GM19238 (cell line): ENCODE results near the gene SKI.
A peak's percentile ranks its signal among the peaks of the same experiment; 100 is the strongest.
"Not testable (repeated sequence)": the region's sequence is repeated elsewhere in the genome, so short reads cannot be mapped to it uniquely, and the experiment has no call there.

ENCODE experiments used
- DNase-seq: peaks from one replicate; pipeline ENCODE4 v3.0.0; 2011; ENCODE audit warnings: low spot score; ENCODE audit not compliant: insufficient read length

Gene SKI

GRCh38 chr1:2290595-2291510, 62.7 kb downstream of the SKI start:
- peak; percentile 67 for DNase-seq

- no peak for DNase-seq
Observed at GRCh38 chr1:2291577-2291976, 63.5 kb downstream of the SKI start.

GRCh38 chr1:2292725-2293450, 64.8 kb downstream of the SKI start:
- no peak for DNase-seq

- no peak for DNase-seq
Observed at GRCh38 chr1:2294033-2294724, 66.1 kb downstream of the SKI start.

- no peak for DNase-seq
Observed at GRCh38 chr1:2294725-2295078, 66.6 kb downstream of the SKI start.

- no peak for DNase-seq
Observed at GRCh38 chr1:2295526-2295925, 67.4 kb downstream of the SKI start.

GRCh38 chr1:2296211-2296610, 68.1 kb downstream of the SKI start:
- DNase-seq: not testable (repeated sequence)

GRCh38 chr1:2296614-2297013, 68.5 kb downstream of the SKI start:
- no peak for DNase-seq

GRCh38 chr1:2297246-2298011, 69.3 kb downstream of the SKI start:
- DNase-seq: no peak

- no peak for DNase-seq
Observed at GRCh38 chr1:2298685-2299084, 70.6 kb downstream of the SKI start.

GRCh38 chr1:2299131-2299627, 71.1 kb downstream of the SKI start:
- no peak for DNase-seq

- DNase-seq: peak; percentile 97
Observed at GRCh38 chr1:2300004-2300771, 72.1 kb downstream of the SKI start.

GRCh38 chr1:2300851-2301606, 72.9 kb downstream of the SKI start:
- peak; percentile 90 for DNase-seq

GRCh38 chr1:2301607-2302291, 73.6 kb downstream of the SKI start:
- DNase-seq: no peak

- no peak for DNase-seq
Observed at GRCh38 chr1:2302292-2302925, 74.3 kb downstream of the SKI start.

GRCh38 chr1:2303016-2303775, 75.1 kb downstream of the SKI start:
- DNase-seq: no peak

GRCh38 chr1:2303781-2304180, 75.7 kb downstream of the SKI start:
- DNase-seq: no peak

GRCh38 chr1:2304282-2304681, 76.2 kb downstream of the SKI start:
- DNase-seq: no peak
